WTC11 (cell line): ENCODE measurements around the gene RFPL3. TPM values are rescaled to one million over a fixed set of nuclear protein-coding genes. Genes with fewer than 3 reads are reported as not detected.

Source experiments
- ATAC-seq: fragments of 200-7000 bp; cut with Tn5 transposase; 2 replicates; pipeline ENCODE4 v1.10.0; 2021; ENCODE audit warnings: mild to moderate bottlenecking, moderate library complexity
- CTCF ChIA-PET: fragments of 300-600 bp; sonication (Branson Sonifier 250); formaldehyde crosslinking; loops from one replicate; lab custom pipeline; 2021; ENCODE audit warnings: antibody characterized with exemption; lab: Charles Lee
- POLR2A ChIA-PET: fragments of 350-600 bp; sonication (Branson Sonifier 250); formaldehyde crosslinking; loops from one replicate; lab custom pipeline; 2021; ENCODE audit warnings: antibody characterized with exemption; lab: Charles Lee
- DNase-seq: peaks from one replicate; pipeline ENCODE4 v3.0.0; 2021; ENCODE audit warnings: low spot score
- H3K27ac Mint-ChIP-seq: 2 replicates; pipeline ENCODE4 v1.8.0; 2021; ENCODE audit warnings: mixed read lengths
- H3K27me3 Mint-ChIP-seq: 2 replicates; pipeline ENCODE4 v1.8.0; 2021; ENCODE audit warnings: low read depth, mild to moderate bottlenecking, moderate library complexity, mixed read lengths
- H3K36me3 Mint-ChIP-seq: 2 replicates; pipeline ENCODE4 v1.8.0; 2021; ENCODE audit warnings: mixed read lengths
- H3K4me1 Mint-ChIP-seq: 2 replicates; pipeline ENCODE4 v1.8.0; 2022; ENCODE audit warnings: mixed read lengths
- H3K4me3 Mint-ChIP-seq: 2 replicates; pipeline ENCODE4 v1.8.0; 2021; ENCODE audit warnings: mild to moderate bottlenecking, moderate library complexity, mixed read lengths
- H3K9me3 Mint-ChIP-seq: 2 replicates; pipeline ENCODE4 v1.8.0; 2021; ENCODE audit warnings: mixed read lengths
- GABPB1 ChIP-seq: sonication (generic); formaldehyde crosslinking; IDR thresholded peaks from 2 replicates; pipeline ENCODE4 v1.8.1; 2023; ENCODE audit warnings: mild to moderate bottlenecking, missing genetic modification reagents
- GTF2I ChIP-seq: fragments of 250-450 bp; sonication (Bioruptor Pico); conservative IDR thresholded peaks from 2 replicates; pipeline ENCODE4 v1.4.0; 2021; ENCODE audit warnings: mild to moderate bottlenecking
- JUN ChIP-seq: sonication (generic); formaldehyde crosslinking; IDR thresholded peaks from 2 replicates; pipeline ENCODE4 v1.8.0; 2023; ENCODE audit warnings: mild to moderate bottlenecking, missing genetic modification reagents
- KAT7 ChIP-seq: sonication (generic); formaldehyde crosslinking; IDR thresholded peaks from 2 replicates; pipeline ENCODE4 v1.8.1; 2023; ENCODE audit warnings: missing genetic modification reagents, mild to moderate bottlenecking, borderline replicate concordance
- MXD4 ChIP-seq: fragments of 250-450 bp; sonication (Bioruptor Pico); IDR thresholded peaks from 2 replicates; pipeline ENCODE4 v1.8.0; 2021; ENCODE audit warnings: mild to moderate bottlenecking, moderate library complexity, borderline replicate concordance
- OVOL2 ChIP-seq: fragments of 250-450 bp; sonication (Bioruptor Pico); IDR thresholded peaks from 2 replicates; pipeline ENCODE4 v1.9.0; 2021; ENCODE audit warnings: mild to moderate bottlenecking, borderline replicate concordance
- PREB ChIP-seq: sonication (generic); formaldehyde crosslinking; IDR thresholded peaks from 2 replicates; pipeline ENCODE4 v1.8.1; 2022; ENCODE audit warnings: mild to moderate bottlenecking, missing genetic modification reagents, moderate library complexity, borderline replicate concordance
- SOX15 ChIP-seq: fragments of 250-450 bp; sonication (Bioruptor Pico); IDR thresholded peaks from 2 replicates; pipeline ENCODE4 v1.9.0; 2021; ENCODE audit warnings: mild to moderate bottlenecking
- ZBTB21 ChIP-seq: sonication (generic); formaldehyde crosslinking; IDR thresholded peaks from 2 replicates; pipeline ENCODE4 v1.8.1; 2023; ENCODE audit warnings: mild to moderate bottlenecking, missing genetic modification reagents, borderline replicate concordance
- ZMAT4 ChIP-seq: fragments of 250-450 bp; sonication (Bioruptor Pico); IDR thresholded peaks from 2 replicates; pipeline ENCODE4 v1.9.0; 2021; ENCODE audit warnings: mild to moderate bottlenecking
- ZNF396 ChIP-seq: fragments of 250-450 bp; sonication (Bioruptor Pico); IDR thresholded peaks from 2 replicates; pipeline ENCODE4 v1.8.0; 2021; ENCODE audit warnings: mild to moderate bottlenecking, moderate library complexity, borderline replicate concordance
- ZNF512 ChIP-seq: sonication (generic); formaldehyde crosslinking; IDR thresholded peaks from 2 replicates; pipeline ENCODE4 v1.8.1; 2022; ENCODE audit warnings: missing genetic modification reagents, borderline replicate concordance
- total RNA-seq: library from RNA; stranded (reverse); gene quantifications from 3 replicates; pipeline ENCODE4 v1.2.3, GENCODE V29; 2021
- TF ChIP-seq, protein P1 (sequence below): sonication (generic); formaldehyde crosslinking; IDR thresholded peaks from 2 replicates; pipeline ENCODE4 v1.8.1; 2023; ENCODE audit warnings: mild to moderate bottlenecking, missing genetic modification reagents, moderate library complexity
- TF ChIP-seq, protein P2 (sequence below): sonication (generic); formaldehyde crosslinking; IDR thresholded peaks from 2 replicates; pipeline ENCODE4 v1.8.0; 2022; ENCODE audit warnings: mild to moderate bottlenecking, missing genetic modification reagents
- TF ChIP-seq, protein P3 (sequence below): sonication (generic); formaldehyde crosslinking; IDR thresholded peaks from 2 replicates; pipeline ENCODE4 v1.8.1; 2023; ENCODE audit warnings: mild to moderate bottlenecking, missing genetic modification reagents, moderate library complexity
- TF ChIP-seq, protein P4 (sequence below): fragments of 250-450 bp; sonication (Bioruptor Pico); IDR thresholded peaks from 2 replicates; pipeline ENCODE4 v1.9.0; 2021; ENCODE audit warnings: mild to moderate bottlenecking, borderline replicate concordance
- TF ChIP-seq, protein P5 (sequence below): sonication (generic); formaldehyde crosslinking; IDR thresholded peaks from 2 replicates; pipeline ENCODE4 v1.8.1; 2022; ENCODE audit warnings: low read depth, mild to moderate bottlenecking, moderate library complexity, missing genetic modification reagents, borderline replicate concordance
- TF ChIP-seq, protein P6 (sequence below): fragments of 250-450 bp; sonication (Bioruptor Pico); IDR thresholded peaks from 2 replicates; pipeline ENCODE4 v2.1.2; 2022; ENCODE audit warnings: mild to moderate bottlenecking, moderate library complexity
- TF ChIP-seq, protein P7 (sequence below): sonication (generic); formaldehyde crosslinking; IDR thresholded peaks from 2 replicates; pipeline ENCODE4 v1.8.0; 2022; ENCODE audit warnings: mild to moderate bottlenecking, missing genetic modification reagents

RFPL3 gene
- total RNA-seq, 1 experiment from 2014 or later: not detected

GRCh38 chr22:32312748-32313147 is 44.9 kb upstream of the RFPL3 start:
- Mint-ChIP-seq H3K4me3 (no peak overlapping the region), H3K27me3 (no peaks in the 10 kb centered on the region; the same call in 1 of the 2 replicates), H3K27ac (no peak overlapping the region), H3K36me3 (no peaks in the 10 kb centered on the region)
- POLR2A ChIA-PET: no interaction called here
- DNase-seq (no peak), ATAC-seq (no peak)
- TF ChIP-seq JUN (CRISPR knock-in tag): no peak
- TF ChIP-seq KAT7 (CRISPR knock-in tag): no peak
- TF ChIP-seq ZNF512 (CRISPR knock-in tag): no peak
- no peak for TF ChIP-seq PREB (CRISPR knock-in tag)
- no peak for TF ChIP-seq GTF2I (CRISPR knock-in tag)
- TF ChIP-seq, protein P1, sequence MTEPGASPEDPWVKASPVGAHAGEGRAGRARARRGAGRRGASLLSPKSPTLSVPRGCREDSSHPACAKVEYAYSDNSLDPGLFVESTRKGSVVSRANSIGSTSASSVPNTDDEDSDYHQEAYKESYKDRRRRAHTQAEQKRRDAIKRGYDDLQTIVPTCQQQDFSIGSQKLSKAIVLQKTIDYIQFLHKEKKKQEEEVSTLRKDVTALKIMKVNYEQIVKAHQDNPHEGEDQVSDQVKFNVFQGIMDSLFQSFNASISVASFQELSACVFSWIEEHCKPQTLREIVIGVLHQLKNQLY (CRISPR knock-in tag): no peak
- TF ChIP-seq, protein P2, sequence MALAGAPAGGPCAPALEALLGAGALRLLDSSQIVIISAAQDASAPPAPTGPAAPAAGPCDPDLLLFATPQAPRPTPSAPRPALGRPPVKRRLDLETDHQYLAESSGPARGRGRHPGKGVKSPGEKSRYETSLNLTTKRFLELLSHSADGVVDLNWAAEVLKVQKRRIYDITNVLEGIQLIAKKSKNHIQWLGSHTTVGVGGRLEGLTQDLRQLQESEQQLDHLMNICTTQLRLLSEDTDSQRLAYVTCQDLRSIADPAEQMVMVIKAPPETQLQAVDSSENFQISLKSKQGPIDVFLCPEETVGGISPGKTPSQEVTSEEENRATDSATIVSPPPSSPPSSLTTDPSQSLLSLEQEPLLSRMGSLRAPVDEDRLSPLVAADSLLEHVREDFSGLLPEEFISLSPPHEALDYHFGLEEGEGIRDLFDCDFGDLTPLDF (CRISPR knock-in tag): no peak
- no peak for TF ChIP-seq ZMAT4 (CRISPR knock-in tag)
- TF ChIP-seq, protein P3, sequence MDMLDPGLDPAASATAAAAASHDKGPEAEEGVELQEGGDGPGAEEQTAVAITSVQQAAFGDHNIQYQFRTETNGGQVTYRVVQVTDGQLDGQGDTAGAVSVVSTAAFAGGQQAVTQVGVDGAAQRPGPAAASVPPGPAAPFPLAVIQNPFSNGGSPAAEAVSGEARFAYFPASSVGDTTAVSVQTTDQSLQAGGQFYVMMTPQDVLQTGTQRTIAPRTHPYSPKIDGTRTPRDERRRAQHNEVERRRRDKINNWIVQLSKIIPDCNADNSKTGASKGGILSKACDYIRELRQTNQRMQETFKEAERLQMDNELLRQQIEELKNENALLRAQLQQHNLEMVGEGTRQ (CRISPR knock-in tag): no peak
- no peak for TF ChIP-seq ZBTB21 (CRISPR knock-in tag)
- TF ChIP-seq OVOL2: no peak
- no peak for TF ChIP-seq GABPB1 (CRISPR knock-in tag)
- no peak for TF ChIP-seq ZNF396 (CRISPR knock-in tag)
- TF ChIP-seq, protein P4, sequence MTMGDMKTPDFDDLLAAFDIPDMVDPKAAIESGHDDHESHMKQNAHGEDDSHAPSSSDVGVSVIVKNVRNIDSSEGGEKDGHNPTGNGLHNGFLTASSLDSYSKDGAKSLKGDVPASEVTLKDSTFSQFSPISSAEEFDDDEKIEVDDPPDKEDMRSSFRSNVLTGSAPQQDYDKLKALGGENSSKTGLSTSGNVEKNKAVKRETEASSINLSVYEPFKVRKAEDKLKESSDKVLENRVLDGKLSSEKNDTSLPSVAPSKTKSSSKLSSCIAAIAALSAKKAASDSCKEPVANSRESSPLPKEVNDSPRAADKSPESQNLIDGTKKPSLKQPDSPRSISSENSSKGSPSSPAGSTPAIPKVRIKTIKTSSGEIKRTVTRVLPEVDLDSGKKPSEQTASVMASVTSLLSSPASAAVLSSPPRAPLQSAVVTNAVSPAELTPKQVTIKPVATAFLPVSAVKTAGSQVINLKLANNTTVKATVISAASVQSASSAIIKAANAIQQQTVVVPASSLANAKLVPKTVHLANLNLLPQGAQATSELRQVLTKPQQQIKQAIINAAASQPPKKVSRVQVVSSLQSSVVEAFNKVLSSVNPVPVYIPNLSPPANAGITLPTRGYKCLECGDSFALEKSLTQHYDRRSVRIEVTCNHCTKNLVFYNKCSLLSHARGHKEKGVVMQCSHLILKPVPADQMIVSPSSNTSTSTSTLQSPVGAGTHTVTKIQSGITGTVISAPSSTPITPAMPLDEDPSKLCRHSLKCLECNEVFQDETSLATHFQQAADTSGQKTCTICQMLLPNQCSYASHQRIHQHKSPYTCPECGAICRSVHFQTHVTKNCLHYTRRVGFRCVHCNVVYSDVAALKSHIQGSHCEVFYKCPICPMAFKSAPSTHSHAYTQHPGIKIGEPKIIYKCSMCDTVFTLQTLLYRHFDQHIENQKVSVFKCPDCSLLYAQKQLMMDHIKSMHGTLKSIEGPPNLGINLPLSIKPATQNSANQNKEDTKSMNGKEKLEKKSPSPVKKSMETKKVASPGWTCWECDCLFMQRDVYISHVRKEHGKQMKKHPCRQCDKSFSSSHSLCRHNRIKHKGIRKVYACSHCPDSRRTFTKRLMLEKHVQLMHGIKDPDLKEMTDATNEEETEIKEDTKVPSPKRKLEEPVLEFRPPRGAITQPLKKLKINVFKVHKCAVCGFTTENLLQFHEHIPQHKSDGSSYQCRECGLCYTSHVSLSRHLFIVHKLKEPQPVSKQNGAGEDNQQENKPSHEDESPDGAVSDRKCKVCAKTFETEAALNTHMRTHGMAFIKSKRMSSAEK (CRISPR knock-in tag): no peak
- TF ChIP-seq, protein P5, sequence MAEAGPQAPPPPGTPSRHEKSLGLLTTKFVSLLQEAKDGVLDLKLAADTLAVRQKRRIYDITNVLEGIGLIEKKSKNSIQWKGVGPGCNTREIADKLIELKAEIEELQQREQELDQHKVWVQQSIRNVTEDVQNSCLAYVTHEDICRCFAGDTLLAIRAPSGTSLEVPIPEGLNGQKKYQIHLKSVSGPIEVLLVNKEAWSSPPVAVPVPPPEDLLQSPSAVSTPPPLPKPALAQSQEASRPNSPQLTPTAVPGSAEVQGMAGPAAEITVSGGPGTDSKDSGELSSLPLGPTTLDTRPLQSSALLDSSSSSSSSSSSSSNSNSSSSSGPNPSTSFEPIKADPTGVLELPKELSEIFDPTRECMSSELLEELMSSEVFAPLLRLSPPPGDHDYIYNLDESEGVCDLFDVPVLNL (CRISPR knock-in tag): no peak
- TF ChIP-seq, protein P6, sequence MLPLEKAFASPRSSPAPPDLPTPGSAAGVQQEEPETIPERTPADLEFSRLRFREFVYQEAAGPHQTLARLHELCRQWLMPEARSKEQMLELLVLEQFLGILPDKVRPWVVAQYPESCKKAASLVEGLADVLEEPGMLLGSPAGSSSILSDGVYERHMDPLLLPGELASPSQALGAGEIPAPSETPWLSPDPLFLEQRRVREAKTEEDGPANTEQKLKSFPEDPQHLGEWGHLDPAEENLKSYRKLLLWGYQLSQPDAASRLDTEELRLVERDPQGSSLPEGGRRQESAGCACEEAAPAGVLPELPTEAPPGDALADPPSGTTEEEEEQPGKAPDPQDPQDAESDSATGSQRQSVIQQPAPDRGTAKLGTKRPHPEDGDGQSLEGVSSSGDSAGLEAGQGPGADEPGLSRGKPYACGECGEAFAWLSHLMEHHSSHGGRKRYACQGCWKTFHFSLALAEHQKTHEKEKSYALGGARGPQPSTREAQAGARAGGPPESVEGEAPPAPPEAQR (CRISPR knock-in tag): no peak
- no peak for TF ChIP-seq SOX15 (CRISPR knock-in tag)
- TF ChIP-seq, protein P7, sequence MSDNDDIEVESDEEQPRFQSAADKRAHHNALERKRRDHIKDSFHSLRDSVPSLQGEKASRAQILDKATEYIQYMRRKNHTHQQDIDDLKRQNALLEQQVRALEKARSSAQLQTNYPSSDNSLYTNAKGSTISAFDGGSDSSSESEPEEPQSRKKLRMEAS: no peak
- no peak for TF ChIP-seq MXD4 (CRISPR knock-in tag)
- TF ChIP-seq, all 79 proteins: peak for 0
- Mint-ChIP-seq H3K4me1 (peaks cover 3% of the 10 kb centered on the region; the same call in 1 of the 2 replicates), H3K9me3 (no peaks in the 10 kb centered on the region)
- CTCF ChIA-PET: interaction anchor here (2.0 kb wide), 1 partner anchor 47 kb away, joined by 6 read pairs; no protein-coding TSS in a partner anchor
